Neural progenitor cell (in vitro differentiated cells): ENCODE results near the gene FAM219A.

ENCODE experiments used
- EZH2 ChIP-seq: fragments of 200-600 bp; sonication (generic); IDR thresholded peaks from 2 replicates; pipeline ENCODE4 v1.6.1; 2017; ENCODE audit warnings: antibody characterized with exemption, mild to moderate bottlenecking, moderate library complexity
- EZH2phosphoT487 ChIP-seq: fragments of 200-600 bp; sonication (generic); IDR thresholded peaks from 2 replicates; pipeline ENCODE4 v1.6.1; 2017; ENCODE audit warnings: antibody characterized with exemption
- TF ChIP-seq, protein P1 (sequence below): fragments of 200-600 bp; sonication (generic); IDR thresholded peaks from 2 replicates; pipeline ENCODE4 v1.5.1; 2017; ENCODE audit warnings: antibody characterized with exemption, mild to moderate bottlenecking

DNA sequence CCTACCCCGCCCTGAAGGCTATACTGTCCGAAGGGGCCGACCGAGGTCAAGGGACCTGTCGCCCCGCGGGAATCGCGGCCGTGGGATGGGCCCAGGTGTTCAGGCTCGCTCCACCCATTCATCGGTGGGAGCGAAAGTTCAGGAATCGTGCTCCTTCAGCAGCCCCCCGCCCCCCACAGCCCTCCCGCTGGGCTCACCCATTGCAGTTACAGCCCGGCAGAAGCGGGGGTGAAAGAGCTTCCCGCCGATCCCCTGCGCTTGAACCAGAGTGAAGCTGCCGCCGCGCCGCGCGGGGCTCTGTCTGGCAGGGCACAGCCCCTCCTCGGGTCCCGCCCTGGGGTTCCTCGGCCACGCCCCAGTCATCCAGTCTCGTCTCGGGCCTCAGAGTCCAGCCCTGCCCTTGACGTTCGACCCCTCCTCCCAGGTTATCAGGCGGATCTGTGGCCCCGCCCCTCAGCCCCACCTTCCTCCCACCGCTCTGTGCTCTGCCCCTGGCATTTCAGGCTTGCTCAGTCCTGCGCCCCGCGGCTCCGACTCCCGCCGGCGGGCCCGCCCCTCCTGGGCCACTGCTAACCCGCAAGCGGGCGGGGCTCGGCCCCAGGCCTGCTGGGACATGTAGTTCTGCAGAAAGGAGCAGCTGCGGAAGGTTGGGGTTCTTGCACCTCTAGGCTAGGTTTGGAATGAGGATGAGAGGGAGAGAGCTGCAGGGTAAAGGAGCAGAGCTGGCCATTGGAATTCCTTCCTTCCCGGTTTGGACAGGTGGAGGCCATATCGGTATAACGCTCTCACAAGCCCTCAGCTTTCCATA is 81.6 kb downstream of the FAM219A start, which contains the start of gene MYORG:
- TF ChIP-seq, protein P1, sequence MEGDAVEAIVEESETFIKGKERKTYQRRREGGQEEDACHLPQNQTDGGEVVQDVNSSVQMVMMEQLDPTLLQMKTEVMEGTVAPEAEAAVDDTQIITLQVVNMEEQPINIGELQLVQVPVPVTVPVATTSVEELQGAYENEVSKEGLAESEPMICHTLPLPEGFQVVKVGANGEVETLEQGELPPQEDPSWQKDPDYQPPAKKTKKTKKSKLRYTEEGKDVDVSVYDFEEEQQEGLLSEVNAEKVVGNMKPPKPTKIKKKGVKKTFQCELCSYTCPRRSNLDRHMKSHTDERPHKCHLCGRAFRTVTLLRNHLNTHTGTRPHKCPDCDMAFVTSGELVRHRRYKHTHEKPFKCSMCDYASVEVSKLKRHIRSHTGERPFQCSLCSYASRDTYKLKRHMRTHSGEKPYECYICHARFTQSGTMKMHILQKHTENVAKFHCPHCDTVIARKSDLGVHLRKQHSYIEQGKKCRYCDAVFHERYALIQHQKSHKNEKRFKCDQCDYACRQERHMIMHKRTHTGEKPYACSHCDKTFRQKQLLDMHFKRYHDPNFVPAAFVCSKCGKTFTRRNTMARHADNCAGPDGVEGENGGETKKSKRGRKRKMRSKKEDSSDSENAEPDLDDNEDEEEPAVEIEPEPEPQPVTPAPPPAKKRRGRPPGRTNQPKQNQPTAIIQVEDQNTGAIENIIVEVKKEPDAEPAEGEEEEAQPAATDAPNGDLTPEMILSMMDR = no peak
- TF ChIP-seq EZH2 = peak; percentile 61
- peak; percentile 53 for TF ChIP-seq EZH2phosphoT487
